HepG2 (cell line): ENCODE results near the gene ETV6.

Source experiments
- E2F5 ChIP-seq: sonication (generic); formaldehyde crosslinking; conservative IDR thresholded peaks from 2 replicates; pipeline ENCODE4 v1.4.0; 2020; ENCODE audit warnings: missing genetic modification reagents
- SCMH1 ChIP-seq: sonication (generic); formaldehyde crosslinking; IDR thresholded peaks from 2 replicates; pipeline ENCODE4 v1.9.0; 2021; ENCODE audit warnings: missing genetic modification reagents, mild to moderate bottlenecking, borderline replicate concordance
- UBTF ChIP-seq: sonication (generic); formaldehyde crosslinking; IDR thresholded peaks from 2 replicates; pipeline ENCODE4 v1.4.0; 2020; ENCODE audit warnings: mild to moderate bottlenecking, missing genetic modification reagents

GRCh38 chr12:11795913-11796459, 146.5 kb downstream of the ETV6 start:
- no peak for TF ChIP-seq UBTF (CRISPR knock-in tag)
- TF ChIP-seq E2F5 (CRISPR knock-in tag), result no peak
- no peak for TF ChIP-seq SCMH1 (CRISPR knock-in tag)
